H1 (cell line): ENCODE data around the gene NRSN2. TPM values are rescaled to one million over a fixed set of nuclear protein-coding genes. Genes with fewer than 3 reads are reported as not detected.

Source experiments
- CTCF ChIA-PET: fragments of 300-600 bp; sonication (Branson Sonifier 250); formaldehyde crosslinking; loops from one replicate; lab custom pipeline; 2021; ENCODE audit not compliant: partially characterized antibody; lab: Charles Lee
- POLR2A ChIA-PET: fragments of 300-600 bp; sonication (Branson Sonifier 250); formaldehyde crosslinking; loops from one replicate; lab custom pipeline; 2021; ENCODE audit warnings: inconsistent platforms; ENCODE audit not compliant: partially characterized antibody; lab: Charles Lee
- DNase-seq, 2 experiments: peaks; one replicate each; pipeline versions ENCODE4 v3.0.0 to v3.0.0-alpha.2; 2010 to 2022; ENCODE audit warnings: low spot score in 2 of 2, low read depth in 1 of 2, mixed read lengths in 1 of 2
- FAIRE-seq: peaks from 2 replicates; lab custom pipeline; 2011; peaks lifted over from hg19 to GRCh38; lab: Jason Lieb, UNC
- H2AFZ ChIP-seq: 2 replicates; pipeline ENCODE4 v1.8.1; 2012; ENCODE audit warnings: low read length, inconsistent platforms
- H2AK5ac ChIP-seq: 2 replicates; pipeline ENCODE4 v1.6.1; 2013; ENCODE audit warnings: low read depth, low read length
- H2BK120ac ChIP-seq: replicated peaks from 2 replicates; pipeline ENCODE3; 2013; ENCODE audit warnings: low read depth, low read length, inconsistent platforms
- H2BK12ac ChIP-seq: 2 replicates; pipeline ENCODE4 v1.6.1; 2013; ENCODE audit warnings: low read depth, low read length
- H2BK15ac ChIP-seq: 2 replicates; pipeline ENCODE4 v1.6.1; 2013; ENCODE audit warnings: low read length
- H2BK20ac ChIP-seq: 2 replicates; pipeline ENCODE4 v1.6.1; 2013; ENCODE audit warnings: low read length
- H2BK5ac ChIP-seq: 2 replicates; pipeline ENCODE4 v1.6.1; 2013; ENCODE audit warnings: low read depth, low read length
- H3K14ac ChIP-seq: 2 replicates; pipeline ENCODE4 v1.6.1; 2013; ENCODE audit warnings: inconsistent platforms; ENCODE audit not compliant: insufficient read length
- H3K18ac ChIP-seq: 2 replicates; pipeline ENCODE4 v1.6.1; 2013; ENCODE audit warnings: low read length; ENCODE audit errors: extremely low read depth
- H3K23ac ChIP-seq: 2 replicates; pipeline ENCODE4 v1.6.1; 2013; ENCODE audit warnings: inconsistent platforms; ENCODE audit not compliant: insufficient read length
- H3K23me2 ChIP-seq: 2 replicates; pipeline ENCODE4 v1.6.1; 2013; ENCODE audit warnings: low read depth, low read length
- H3K27ac ChIP-seq: 2 replicates; pipeline ENCODE4 v1.6.1; 2011; ENCODE audit warnings: low read depth, low read length, inconsistent platforms
- H3K27me3 ChIP-seq, 4 experiments: replicated peaks in 1 of 4; 1 replicate in 1 of 4; 2 replicates in 3 of 4; pipeline versions ENCODE4 v1.6.1 to v1.8.1; 2011 to 2013; ENCODE audit warnings: low read length in 3 of 4, mild to moderate bottlenecking in 3 of 4, inconsistent platforms in 2 of 4, mixed read lengths in 2 of 4, moderate library complexity in 1 of 4; ENCODE audit not compliant: control insufficient read depth in 3 of 4, insufficient read depth in 3 of 4; ENCODE audit errors: extremely low read depth in 1 of 4
- H3K36me3 ChIP-seq, 4 experiments: 2 replicates each; pipeline versions ENCODE4 v1.6.1 to v1.8.1; 2011 to 2013; ENCODE audit warnings: mild to moderate bottlenecking in 4 of 4, low read length in 3 of 4, moderate library complexity in 2 of 4, control low read depth in 1 of 4, inconsistent platforms in 1 of 4; ENCODE audit not compliant: insufficient read depth in 4 of 4, control insufficient read depth in 2 of 4
- H3K4ac ChIP-seq: replicated peaks from 2 replicates; pipeline ENCODE3; 2013; ENCODE audit warnings: low read length, low read depth, mixed read lengths, inconsistent platforms; ENCODE audit not compliant: insufficient read length
- H3K4me1 ChIP-seq, 4 experiments: replicated peaks in 1 of 4; 1 replicate in 1 of 4; 2 replicates in 3 of 4; pipeline versions ENCODE4 v1.6.1 to v1.8.1; 2011 to 2013; ENCODE audit warnings: low read length in 3 of 4, inconsistent platforms in 2 of 4, mixed read lengths in 1 of 4; ENCODE audit not compliant: insufficient read depth in 4 of 4, control insufficient read depth in 3 of 4
- H3K4me2 ChIP-seq, 2 experiments: 2 replicates each; pipeline versions ENCODE4 v1.6.1 to v1.8.1; 2011 to 2013; ENCODE audit warnings: low read depth in 2 of 2, low read length in 2 of 2, control low read depth in 1 of 2, inconsistent platforms in 1 of 2, mild to moderate bottlenecking in 1 of 2; ENCODE audit not compliant: insufficient read depth in 1 of 2
- H3K4me3 ChIP-seq, 4 experiments: fragments of 200-600, 300-600 bp in 1 of 4; sonication (generic), shearing (Covaris generic), sonication (Bioruptor Twin) in 1 of 4; 2 replicates each; pipeline versions ENCODE4 v1.5.1 to v1.8.1; 2011 to 2016; ENCODE audit warnings: low read length in 4 of 4, low read depth in 3 of 4, control low read depth in 2 of 4, inconsistent platforms in 2 of 4, mild to moderate bottlenecking in 2 of 4, mixed read lengths in 1 of 4, moderate library complexity in 1 of 4; ENCODE audit not compliant: insufficient read depth in 2 of 4; ENCODE audit errors: extremely low read depth in 1 of 4
- H3K56ac ChIP-seq: replicated peaks from 2 replicates; pipeline ENCODE3; 2013; ENCODE audit warnings: low read depth, mild to moderate bottlenecking, mixed read lengths, low read length, inconsistent platforms; ENCODE audit not compliant: insufficient read length
- H3K79me1 ChIP-seq: 2 replicates; pipeline ENCODE4 v1.6.1; 2013; ENCODE audit warnings: low read depth, low read length, control low read depth
- H3K79me2 ChIP-seq, 2 experiments: 2 replicates each; pipeline versions ENCODE4 v1.6.1 to v1.8.1; 2012 to 2013; ENCODE audit warnings: low read length in 2 of 2, mild to moderate bottlenecking in 2 of 2, inconsistent platforms in 1 of 2; ENCODE audit not compliant: insufficient read depth in 2 of 2, control insufficient read depth in 1 of 2
- H3K9ac ChIP-seq, 4 experiments: replicated peaks in 1 of 4; 1 replicate in 1 of 4; 2 replicates in 3 of 4; pipeline versions ENCODE4 v1.6.1 to v1.8.1; 2011 to 2013; ENCODE audit warnings: low read depth in 3 of 4, low read length in 3 of 4, control low read depth in 2 of 4, mild to moderate bottlenecking in 2 of 4, moderate library complexity in 2 of 4, inconsistent platforms in 1 of 4; ENCODE audit errors: extremely low read depth in 1 of 4
- H3K9me3 ChIP-seq, 2 experiments: 2 replicates each; pipeline versions ENCODE4 v1.6.1 to v1.8.1; 2012 to 2013; ENCODE audit warnings: mild to moderate bottlenecking in 2 of 2, moderate library complexity in 2 of 2, control low read depth in 1 of 2, inconsistent platforms in 1 of 2, low read depth in 1 of 2, low read length in 1 of 2, mixed read lengths in 1 of 2; ENCODE audit not compliant: insufficient read depth in 2 of 2
- H4K20me1 ChIP-seq, 2 experiments: replicated peaks in 1 of 2; 2 replicates each; pipeline versions ENCODE3 to v1.8.1; 2011 to 2013; ENCODE audit warnings: inconsistent platforms in 2 of 2, low read length in 2 of 2, mild to moderate bottlenecking in 1 of 2; ENCODE audit not compliant: insufficient read depth in 2 of 2, control insufficient read depth in 1 of 2
- H4K5ac ChIP-seq: 2 replicates; pipeline ENCODE4 v1.6.1; 2013; ENCODE audit warnings: low read length, low read depth, mixed read lengths, inconsistent platforms; ENCODE audit not compliant: insufficient read length
- H4K8ac ChIP-seq: 2 replicates; pipeline ENCODE4 v1.8.0; 2013; ENCODE audit warnings: mild to moderate bottlenecking, moderate library complexity, low read length, inconsistent platforms; ENCODE audit not compliant: insufficient read depth; ENCODE audit errors: extremely low read depth
- H4K91ac ChIP-seq: replicated peaks from 2 replicates; pipeline ENCODE3; 2013; ENCODE audit warnings: low read length, mixed read lengths, inconsistent platforms; ENCODE audit not compliant: insufficient read length
- CTCF ChIP-seq, 3 experiments: IDR thresholded peaks; 1 replicate in 2 of 3; 2 replicates in 1 of 3; pipeline versions ENCODE4 v1.5.1 to v1.6.1; 2011; ENCODE audit warnings: low read length in 3 of 3, mild to moderate bottlenecking in 3 of 3, inconsistent platforms in 2 of 3, low read depth in 1 of 3, moderate library complexity in 1 of 3; ENCODE audit not compliant: insufficient read depth in 1 of 3; ENCODE audit errors: control extremely low read depth in 1 of 3
- NRF1 ChIP-seq: IDR thresholded peaks from 2 replicates; pipeline ENCODE4 v1.6.1; 2011; ENCODE audit warnings: mild to moderate bottlenecking, low read depth, low read length, improper control_type of control experiment
- POLR2AphosphoS5 ChIP-seq: IDR thresholded peaks from 2 replicates; pipeline ENCODE4 v1.6.1; 2011; ENCODE audit warnings: low read depth, low read length
- RAD21 ChIP-seq, 2 experiments: IDR thresholded peaks in 1 of 2; conservative IDR thresholded peaks in 1 of 2; 2 replicates each; pipeline ENCODE4 v1.6.1; 2011; ENCODE audit warnings: low read depth in 2 of 2, low read length in 2 of 2, improper control_type of control experiment in 1 of 2, inconsistent platforms in 1 of 2, mild to moderate bottlenecking in 1 of 2, moderate library complexity in 1 of 2
- SP4 ChIP-seq: IDR thresholded peaks from 2 replicates; pipeline ENCODE4 v1.6.1; 2012; ENCODE audit warnings: low read length, inconsistent platforms
- TAF1 ChIP-seq: IDR thresholded peaks from 2 replicates; pipeline ENCODE4 v1.6.1; 2011; ENCODE audit warnings: mild to moderate bottlenecking, low read depth, low read length
- WGBS, 2 experiments: shearing (Covaris generic) in 1 of 2; methylation state at CpG; one replicate each; pipeline versions ENCODE4 v1.1.6 to v1.1.7; 2013 to 2015; ENCODE audit warnings: low lambda C conversion rate in 2 of 2, mixed read lengths in 2 of 2, inconsistent platforms in 1 of 2, low coverage in 1 of 2, missing lambda C conversion rate in 1 of 2; ENCODE audit not compliant: insufficient replicate concordance in 2 of 2, insufficient coverage in 1 of 2, insufficient read length in 1 of 2; ENCODE audit errors: extremely low coverage in 1 of 2, missing lambda C conversion rate in 1 of 2; 5-methylcytosine and 5-hydroxymethylcytosine counted together
- polyA plus RNA-seq, 7 experiments: library from polyadenylated mRNA; depleted of rRNA in 3 of 7; stranded (reverse) in 5 of 7; unstranded in 2 of 7; fragments of >200 nt in 5 of 7; fragments of 200-250 nt in 2 of 7; gene quantifications; 1 replicate in 5 of 7; 2 replicates in 1 of 7; 4 replicates in 1 of 7; pipeline versions ENCODE4 v1.2.1 to v1.2.3, GENCODE V29; 2011 to 2013; ENCODE audit warnings: missing spikeins in 2 of 7, mixed read lengths in 2 of 7
- total RNA-seq: library from RNA; stranded (reverse); fragmentation: NEBNext Ultra II Directional; extraction: Animal tissue kit (Norgen Biotek cat#: 25700); gene quantifications from 2 replicates; pipeline ENCODE4 v1.2.1, GENCODE V29; 2021
- TF ChIP-seq, protein P1 (sequence below): IDR thresholded peaks from 2 replicates; pipeline ENCODE4 v1.6.1; 2012; ENCODE audit warnings: inconsistent platforms

Gene NRSN2
- total and polyA plus RNA-seq, 2 of the 8 experiments (the other 6 are each of a cell fraction or from before 2014, with no cell fraction given) = 19.4 to 33.3 TPM

- peak overlapping the region; percentile 90 for H3K27ac ChIP-seq
- TF ChIP-seq POLR2AphosphoS5 (no peak; the same call in 1 of the 2 replicates), RAD21 (IDR thresholded peaks at IDR 0.05 in 1 of 2, conservative IDR thresholded peaks at IDR 0.05 in 1 of 2; ENCODE audit: low read depth in 2 of 2, low read length in 2 of 2) (no peak), TAF1 (peak; percentile 50), NRF1 (no peak), SP4 (no peak), CTCF (IDR thresholded peaks at IDR 0.05; ENCODE audit: control extremely low read depth in 1 of 3, insufficient read depth in 1 of 3, low read depth in 1 of 3, low read length in 3 of 3) (no peak)
- TF ChIP-seq, protein P1, sequence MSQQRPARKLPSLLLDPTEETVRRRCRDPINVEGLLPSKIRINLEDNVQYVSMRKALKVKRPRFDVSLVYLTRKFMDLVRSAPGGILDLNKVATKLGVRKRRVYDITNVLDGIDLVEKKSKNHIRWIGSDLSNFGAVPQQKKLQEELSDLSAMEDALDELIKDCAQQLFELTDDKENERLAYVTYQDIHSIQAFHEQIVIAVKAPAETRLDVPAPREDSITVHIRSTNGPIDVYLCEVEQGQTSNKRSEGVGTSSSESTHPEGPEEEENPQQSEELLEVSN = 0 out of 2 replicates have a peak, but pooled peaks have one; percentile 40
Observed at GRCh38 chr20:325889-326644, 20.8 kb upstream of the NRSN2 start.

More at GRCh38 chr20:325889-326644, 20.8 kb upstream of the NRSN2 start:
- Histone ChIP-seq H3K4ac (no peak overlapping the region), H2BK12ac (no peak overlapping the region; the same call in 1 of the 2 replicates), H4K20me1 (peaks cover 19 to 29% of the 10 kb centered on the region in 2 experiments), H3K4me3 (peak overlapping the region; percentile 68 to 95 (median 91)), H4K91ac (peak overlapping the region; percentile 95), H2BK120ac (no peak overlapping the region), H3K18ac (peak overlapping the region; percentile 95), H3K79me2 (peaks cover 7 to 31% of the 10 kb centered on the region in 2 experiments), H3K79me1 (peaks cover 12% of the 10 kb centered on the region), H3K23ac (no peak overlapping the region), H3K9ac (peak overlapping the region; percentile 53 to 94 (median 90)), H2BK20ac (no peak overlapping the region; the same call in 1 of the 2 replicates), H3K4me1 (peaks cover 12 to 37% (median 21%) of the 10 kb centered on the region in 4 experiments), H3K23me2 (peaks cover 9% of the 10 kb centered on the region; the same call in 1 of the 2 replicates), H2AK5ac (no peak overlapping the region), H4K8ac (peak overlapping the region; percentile 90), H3K4me2 (peak overlapping the region; percentile 27 to 85), H3K27me3 (no peaks in the 10 kb centered on the region), H2AFZ (no peak overlapping the region), H3K14ac (no peak overlapping the region), H4K5ac (peak overlapping the region; percentile 82), H2BK15ac (peak overlapping the region; percentile 81; the same call in 1 of the 2 replicates), H3K9me3 (no peaks in the 10 kb centered on the region), H3K56ac (peak overlapping the region; percentile 96), H3K36me3 (peaks cover 0 to 3% (median 0%) of the 10 kb centered on the region in 4 experiments; a peak in 1 of 8 replicates), H2BK5ac (peak overlapping the region; percentile 98)
- CTCF ChIA-PET = interaction anchor here (1.0 to 3.9 kb wide), 3 partner anchors 11 to 59 kb away, joined by 3 to 12 read pairs (median 3); no protein-coding TSS in a partner anchor
- DNase-seq (peak in 1 of 2 experiments; percentile 79), FAIRE-seq (no peak)
- POLR2A ChIA-PET = interaction anchor here (0.7 to 7.7 kb wide), 22 partner anchors 11 to 121 kb away, joined by 3 to 97 read pairs (median 4); partner anchors contain the start of genes NRSN2 and TRIB3
- WGBS, 2 experiments = 1% methylated on average over 40 of the region's 103 CpGs; no CpG with 5 or more reads in 1 of the 2 experiments
